Left lung (tissue), 10 donors: ENCODE data around the gene CADM3. TPM values are rescaled to one million over a fixed set of nuclear protein-coding genes. Genes with fewer than 3 reads are reported as not detected.

Experiments
- ATAC-seq: fragments of 200-7000 bp; cut with Tn5 transposase; one replicate; pipeline ENCODE4 v1.9.1; 2020; ENCODE audit warnings: moderate library complexity
- DNase-seq, 4 donors: peaks; one replicate each; pipeline ENCODE4 v3.0.0-alpha.2; 2013 to 2020
- H3K27ac ChIP-seq, 2 donors: fragments of 200-600 bp; sonication (generic) in 1 of 2; one replicate each; pipeline versions ENCODE4 v1.5.0 to v1.8.0; 2020 to 2021
- H3K27me3 ChIP-seq, 2 donors: fragments of 200-600 bp; sonication (generic) in 1 of 2; one replicate each; pipeline versions ENCODE4 v1.5.0 to v1.8.0; 2020 to 2021
- H3K36me3 ChIP-seq, 2 donors: fragments of 200-600 bp; sonication (generic) in 1 of 2; one replicate each; pipeline versions ENCODE4 v1.5.0 to v1.8.0; 2020 to 2021
- H3K4me1 ChIP-seq, 2 donors: fragments of 200-600 bp; one replicate each; pipeline ENCODE4 v1.8.0; 2021
- H3K4me3 ChIP-seq, 2 donors: fragments of 200-600 bp; sonication (generic) in 1 of 2; one replicate each; pipeline versions ENCODE4 v1.5.0 to v1.8.0; 2020 to 2021; ENCODE audit warnings: mild to moderate bottlenecking in 1 of 2
- H3K9me3 ChIP-seq, 2 donors: fragments of 200-600 bp; sonication (generic) in 1 of 2; one replicate each; pipeline versions ENCODE4 v1.5.0 to v1.8.0; 2020 to 2021
- CTCF ChIP-seq, 2 donors: fragments of 200-600 bp; sonication (generic) in 1 of 2; IDR thresholded peaks; one replicate each; pipeline versions ENCODE4 v1.5.0 to v1.8.0; 2021; ENCODE audit warnings: antibody characterized with exemption in 2 of 2
- intact Hi-C, 2 donors: fragments of 100-400 bp; cut with DNase I; formaldehyde crosslinking; loops; one replicate each; pipeline versions ENCODE4 v1.11.2 to v1.14.2; 2022
- polyA plus RNA-seq, 6 donors: library from polyadenylated mRNA; unstranded; fragments of 120-200 nt; gene quantifications; one replicate each; pipeline ENCODE4 v1.2.1, GENCODE V29; 2013; ENCODE audit not compliant: insufficient read length in 6 of 6
- total RNA-seq, 2 donors: library from RNA; stranded (reverse); fragmentation: NEBNext Ultra II Directional; extraction: Animal tissue kit (Norgen Biotek cat#: 25700); gene quantifications; one replicate each; pipeline ENCODE4 v1.2.1, GENCODE V29; 2021
- donor health status: DM: no; HTN: yes; CAD: no.
- donor health status: DM: no; HTN: no; CAD: no.

The CADM3 gene
- total and polyA plus RNA-seq, 8 donors, result 1.1 to 6.2 (median 1.6) TPM

GRCh38 chr1:159162516-159163265 lies 8.7 kb upstream of the CADM3 start:
- no peaks in the 10 kb centered on the region for H3K36me3 ChIP-seq
- no peaks in the 10 kb centered on the region for H3K4me1 ChIP-seq
- no peak overlapping the region for H3K27ac ChIP-seq
- DNase-seq (no peak), ATAC-seq (no peak)
- H3K4me3 ChIP-seq, result no peak overlapping the region
- intact Hi-C loops, result loop anchor here in 1 of 2 donors (5.0 kb wide), 1 partner anchor 35 kb away; no protein-coding TSS in a partner anchor
- no peak for TF ChIP-seq CTCF (IDR thresholded peaks at IDR 0.05)
- H3K27me3 ChIP-seq, result peaks cover 0 to 54% of the 10 kb centered on the region in 2 donors
- H3K9me3 ChIP-seq, result no peaks in the 10 kb centered on the region

GRCh38 chr1:159163614-159164228 lies 7.7 kb upstream of the CADM3 start:
- intact Hi-C loops, result loop anchor here in 1 of 2 donors (5.0 kb wide), 1 partner anchor 34 kb away; no protein-coding TSS in a partner anchor
- Histone ChIP-seq H3K27me3 (peaks cover 0 to 55% of the 10 kb centered on the region in 2 donors), H3K27ac (no peak overlapping the region), H3K9me3 (no peaks in the 10 kb centered on the region), H3K4me1 (no peaks in the 10 kb centered on the region), H3K4me3 (no peak overlapping the region), H3K36me3 (no peaks in the 10 kb centered on the region)
- ATAC-seq (no peak), DNase-seq (no peak)
- TF ChIP-seq CTCF (IDR thresholded peaks at IDR 0.05), result no peak

GRCh38 chr1:159168043-159168442 lies 3.4 kb upstream of the CADM3 start:
- TF ChIP-seq CTCF (IDR thresholded peaks at IDR 0.05), result no peak
- intact Hi-C loops, result no loop called here
- Histone ChIP-seq H3K27me3 (peaks cover 36 to 79% of the 10 kb centered on the region in 2 donors), H3K9me3 (no peaks in the 10 kb centered on the region), H3K4me1 (peaks cover 0 to 12% of the 10 kb centered on the region in 2 donors), H3K27ac (no peak overlapping the region), H3K4me3 (no peak overlapping the region), H3K36me3 (no peaks in the 10 kb centered on the region)
- no peak for DNase-seq
- ATAC-seq, result no peak

GRCh38 chr1:159170639-159171038 lies 776 bp upstream of the CADM3 start:
- H3K4me1 ChIP-seq, result peaks cover 0 to 12% of the 10 kb centered on the region in 2 donors
- no peaks in the 10 kb centered on the region for H3K36me3 ChIP-seq
- H3K27ac ChIP-seq, result no peak overlapping the region
- no peak overlapping the region for H3K4me3 ChIP-seq
- ATAC-seq, result no peak
- no peaks in the 10 kb centered on the region for H3K9me3 ChIP-seq
- intact Hi-C loops, result no loop called here
- TF ChIP-seq CTCF (IDR thresholded peaks at IDR 0.05), result no peak
- no peak for DNase-seq
- peaks cover 41 to 90% of the 10 kb centered on the region in 2 donors for H3K27me3 ChIP-seq
